NCI-H146 (cell line): ENCODE data around the gene DNMT1.
"Not testable (repeated sequence)": the region's sequence is repeated elsewhere in the genome, so short reads cannot be mapped to it uniquely, and the experiment has no call there.

Experiments
- DNase-seq: peaks from one replicate; lab custom pipeline; 2025; lab: John Stamatoyannopoulos, UW

The DNMT1 gene

GRCh38 chr19:10182847-10183246 is 11.9 kb downstream of the DNMT1 start:
- no peak for DNase-seq

GRCh38 chr19:10182076-10182475 is 12.7 kb downstream of the DNMT1 start:
- no peak for DNase-seq

- no peak for DNase-seq
Observed at GRCh38 chr19:10180459-10180858, 14.3 kb downstream of the DNMT1 start.

GRCh38 chr19:10180024-10180423 is 14.7 kb downstream of the DNMT1 start:
- DNase-seq: not testable (repeated sequence)

DNA sequence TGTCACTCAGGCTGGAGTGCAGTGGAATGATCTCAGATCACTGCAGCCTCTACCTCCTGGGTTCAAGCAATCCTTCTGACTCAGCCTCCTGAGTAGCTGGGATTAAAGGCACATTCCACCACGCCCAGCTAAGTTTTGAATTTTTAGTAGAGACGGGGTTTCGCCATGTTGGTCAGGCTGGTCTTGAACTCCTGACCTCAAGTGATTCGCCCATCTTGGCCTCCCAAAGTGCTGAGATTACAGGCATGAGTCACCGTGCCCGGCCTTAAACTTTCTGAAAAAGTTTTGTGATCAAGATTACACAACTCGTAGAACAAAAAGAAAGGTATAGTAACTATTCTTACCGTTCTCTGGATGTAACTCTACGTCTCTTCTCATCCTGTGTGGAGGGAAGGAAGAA is 21.2 kb downstream of the DNMT1 start:
- no peak for DNase-seq

GRCh38 chr19:10168386-10168948 is 26.3 kb downstream of the DNMT1 start:
- no peak for DNase-seq

- DNase-seq: no peak
Observed at GRCh38 chr19:10167459-10167858, 27.3 kb downstream of the DNMT1 start.

GRCh38 chr19:10166501-10166900 is 28.3 kb downstream of the DNMT1 start:
- not testable (repeated sequence) for DNase-seq

DNA sequence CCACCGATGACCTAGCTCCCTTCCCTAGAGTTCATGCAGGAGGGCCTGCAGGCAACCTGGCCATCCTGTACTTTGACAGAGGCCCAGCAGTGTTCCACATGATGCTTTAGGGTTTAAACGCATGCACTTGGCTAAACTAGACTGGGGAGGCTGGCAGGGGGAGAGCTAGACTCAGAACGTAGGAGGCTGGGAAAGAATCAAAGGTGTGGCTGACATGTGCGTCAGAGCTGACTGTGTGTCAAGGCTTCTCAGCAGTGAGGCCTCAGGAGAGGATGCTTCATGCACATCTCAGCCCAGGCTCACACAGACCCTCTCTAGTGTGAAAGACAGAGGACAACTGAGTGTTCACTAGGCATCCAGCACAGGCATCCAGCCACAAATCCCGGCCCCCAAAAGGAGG is 28.7 kb downstream of the DNMT1 start:
- DNase-seq: no peak

- DNase-seq: no peak
Observed at GRCh38 chr19:10163536-10163935, 31.2 kb downstream of the DNMT1 start.

- no peak for DNase-seq
Observed at GRCh38 chr19:10159610-10160009, 35.1 kb downstream of the DNMT1 start.

DNA sequence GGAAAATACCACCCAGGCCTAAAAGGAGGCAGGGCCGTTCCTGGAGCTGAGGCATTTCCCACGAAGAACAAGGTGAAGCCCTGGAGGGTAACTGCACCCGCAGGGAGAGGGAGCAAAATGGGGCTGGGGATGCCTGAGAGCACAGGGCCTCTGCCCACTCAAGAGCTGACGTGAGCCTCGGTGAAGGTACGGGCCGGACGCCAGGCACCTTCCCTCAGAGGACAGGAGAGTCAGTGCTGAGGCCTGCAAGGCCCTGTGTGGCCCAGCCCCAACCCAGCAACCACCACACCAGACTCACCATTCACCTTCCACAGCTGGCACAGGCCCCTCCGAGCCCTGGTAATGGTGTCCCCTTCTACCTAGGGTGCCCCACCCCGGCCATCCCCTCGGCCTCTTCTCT is 36.3 kb downstream of the DNMT1 start:
- no peak for DNase-seq

GRCh38 chr19:10158071-10158470 is 36.7 kb downstream of the DNMT1 start:
- no peak for DNase-seq

DNA sequence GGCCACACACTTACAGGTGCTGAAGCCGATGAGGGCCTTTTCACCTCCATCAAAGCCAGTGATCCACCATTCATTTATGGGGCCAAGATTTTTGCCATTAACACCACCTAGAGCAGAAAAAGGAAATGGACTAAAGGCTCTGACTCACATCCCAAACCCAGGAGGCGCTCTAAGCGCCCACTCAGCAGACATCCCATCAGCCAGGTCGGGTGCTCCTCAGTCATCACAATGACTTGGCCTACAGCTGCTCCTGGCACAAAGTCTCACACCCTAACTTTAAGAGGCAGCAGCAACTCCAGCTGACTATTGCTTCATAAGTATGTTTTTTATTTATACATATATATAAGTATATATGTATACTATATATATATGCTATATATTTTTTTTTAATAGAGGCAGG is 38.9 kb downstream of the DNMT1 start:
- DNase-seq: no peak

- DNase-seq: no peak
Observed at GRCh38 chr19:10152100-10152499, 42.7 kb downstream of the DNMT1 start.

DNA sequence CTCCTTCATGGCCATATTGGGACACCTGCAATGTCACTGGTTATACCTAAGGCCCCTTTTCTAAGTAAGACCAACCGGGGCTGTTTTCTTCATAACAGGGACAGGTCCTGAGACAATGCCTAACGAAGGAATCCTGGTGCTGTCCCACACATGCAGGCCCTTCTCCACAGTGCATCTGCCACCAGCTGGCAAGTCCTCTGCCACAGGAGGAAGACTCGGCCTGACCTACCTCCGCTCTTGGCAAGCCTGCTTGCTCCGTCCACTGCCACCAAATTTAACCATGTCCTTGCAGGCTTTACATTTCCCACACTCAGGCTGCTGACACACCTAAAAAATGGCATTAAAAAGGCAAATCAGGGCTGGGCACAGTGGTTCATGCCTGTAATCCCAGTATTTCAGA is 43.2 kb downstream of the DNMT1 start:
- no peak for DNase-seq

GRCh38 chr19:10149427-10149826 is 45.3 kb downstream of the DNMT1 start:
- no peak for DNase-seq

DNA sequence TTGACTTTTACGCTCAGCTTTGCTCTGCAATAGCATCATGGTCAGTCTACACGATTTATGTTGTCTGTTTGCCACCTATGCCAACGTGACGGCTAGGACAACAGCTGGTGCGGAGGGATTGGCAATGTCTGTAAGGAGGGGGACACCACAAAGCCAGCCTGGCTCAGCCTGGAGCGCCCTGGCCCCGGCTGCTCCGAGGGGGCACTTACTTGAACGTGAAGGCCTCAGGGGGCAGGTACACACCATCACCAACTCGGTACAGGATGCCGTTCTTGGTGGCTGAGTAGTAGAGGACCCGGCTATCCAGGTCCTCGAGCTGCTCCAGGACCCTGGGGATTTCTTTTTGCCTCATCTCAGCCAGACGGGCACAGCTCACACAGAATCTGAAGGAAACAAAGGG is 48.6 kb downstream of the DNMT1 start:
- no peak for DNase-seq

DNA sequence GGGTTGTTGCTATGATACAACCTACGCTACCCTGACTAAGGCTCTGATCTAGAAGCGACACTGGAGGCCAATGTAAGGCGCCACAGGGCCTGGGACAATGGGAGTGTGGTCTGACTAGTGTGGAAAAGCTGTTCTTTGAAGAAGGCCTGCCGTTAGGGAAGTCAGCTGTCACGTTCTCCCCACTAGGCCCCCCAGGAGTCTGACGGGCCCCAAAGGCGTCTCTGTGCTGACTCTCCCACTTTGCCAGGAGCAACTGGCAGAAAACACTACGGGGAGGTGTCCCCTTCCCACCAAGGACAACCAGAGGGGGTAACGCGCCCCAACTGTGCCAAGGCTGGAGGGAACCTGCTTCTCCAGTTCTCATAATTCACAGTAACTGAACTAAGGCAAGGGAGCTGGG is 49.7 kb downstream of the DNMT1 start:
- no peak for DNase-seq

DNA sequence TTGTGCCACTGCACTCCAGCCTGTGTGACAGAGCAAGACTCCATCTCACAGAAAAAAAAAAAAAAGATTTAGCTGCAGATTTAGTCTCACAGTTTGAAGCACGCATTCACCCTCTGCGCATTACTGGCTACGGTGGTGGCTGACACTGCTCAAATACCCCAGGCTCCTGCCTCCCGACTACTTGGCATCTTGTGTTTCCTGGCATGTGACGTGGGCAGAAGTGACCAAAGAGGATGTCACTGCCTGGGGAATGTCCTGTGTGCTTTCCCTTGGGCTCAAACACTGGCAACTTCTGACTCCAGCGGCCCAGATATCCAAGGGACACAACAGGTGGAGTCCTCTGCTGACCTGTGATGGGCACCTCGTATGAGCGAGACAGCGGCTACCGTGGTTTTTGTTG is 50.4 kb downstream of the DNMT1 start:
- no peak for DNase-seq

GRCh38 chr19:10143681-10144080 is 51.1 kb downstream of the DNMT1 start:
- no peak for DNase-seq

GRCh38 chr19:10142701-10143375 is 51.9 kb downstream of the DNMT1 start:
- no peak for DNase-seq

GRCh38 chr19:10141973-10142372 is 52.8 kb downstream of the DNMT1 start:
- no peak for DNase-seq

- no peak for DNase-seq
Observed at GRCh38 chr19:10141479-10141878, 53.3 kb downstream of the DNMT1 start.
